ENCODE results near the gene GARNL3. TPM values are rescaled to one million over a fixed set of nuclear protein-coding genes. Genes with fewer than 3 reads are reported as not detected.

GARNL3 gene
- total and polyA plus RNA-seq, 2 donors (not counting 1 experiment from before 2014, with no cell fraction given) = 1.5 to 12.6 TPM

- H3K27me3 Mint-ChIP-seq = peaks cover 13% of the 10 kb centered on the region
- DNase-seq (no peak), ATAC-seq (ENCODE audit: low read depth) (no peak)
- Histone ChIP-seq H3K4me1 (ENCODE audit: control insufficient read depth in 2 of 2, insufficient read depth in 2 of 2, low read length in 2 of 2) (peaks cover 0 to 2% of the 10 kb centered on the region in 2 donors), H3K4me3 (ENCODE audit: control extremely low read depth in 1 of 5, extremely low read depth in 1 of 5, insufficient read depth in 1 of 5, low read depth in 2 of 5, low read length in 4 of 5) (no peak overlapping the region), H3K27ac (ENCODE audit: low read length in 2 of 2) (no peak overlapping the region), H4K20me1 (ENCODE audit: control insufficient read depth, insufficient read depth, low read length, poor library complexity, severe bottlenecking) (no peaks in the 10 kb centered on the region), H3K79me2 (ENCODE audit: control insufficient read depth, insufficient read depth, low read length) (no peaks in the 10 kb centered on the region), H3K36me3 (replicated peaks in 1 of 2; ENCODE audit: control extremely low read depth in 1 of 2, control insufficient read depth in 1 of 2, extremely low read depth in 1 of 2, insufficient read depth in 2 of 2, low read length in 1 of 2) (no peaks in the 10 kb centered on the region), H3K4me2 (replicated peaks; ENCODE audit: low read depth, low read length, poor library complexity, severe bottlenecking) (no peak overlapping the region), H2AFZ (ENCODE audit: insufficient read depth, low read depth, low read length, poor library complexity, severe bottlenecking) (no peak overlapping the region), H3K9ac (ENCODE audit: low read length) (no peak overlapping the region), H3K9me3 (ENCODE audit: control extremely low read depth in 1 of 3, control insufficient read depth in 2 of 3, insufficient read depth in 1 of 3, low read length in 2 of 3) (no peaks in the 10 kb centered on the region), H3K27me3 (replicated peaks in 1 of 4; ENCODE audit: control extremely low read depth in 1 of 4, control insufficient read depth in 3 of 4, insufficient read depth in 4 of 4, low read length in 3 of 4) (peaks cover 0 to 27% (median 3%) of the 10 kb centered on the region in 4 experiments)
- no CpG with 5 or more reads among the region's 2 CpGs for WGBS (ENCODE audit: insufficient coverage)
- H3K9me3 Mint-ChIP-seq (ENCODE audit: insufficient read depth) = no peaks in the 10 kb centered on the region
- ChIA-PET CTCF (no interaction called here), POLR2A (no interaction called here)
- TF ChIP-seq CTCF (IDR thresholded peaks at IDR 0.05) = no peak
- TF ChIP-seq EZH2 (IDR thresholded peaks at IDR 0.05; ENCODE audit: borderline replicate concordance, insufficient read depth, low read depth, low read length, poor library complexity, severe bottlenecking) = no peak
- H3K4me3 Mint-ChIP-seq = no peak overlapping the region
- intact Hi-C loops (cut with micrococcal nuclease) = no loop called here
- H3K4me1 Mint-ChIP-seq = peaks cover 4% of the 10 kb centered on the region
- no peak overlapping the region for H3K27ac Mint-ChIP-seq
These were observed 125.6 kb downstream of the GARNL3 start for GRCh38 chr9:127390248-127390545.

- ChIA-PET CTCF (no interaction called here), POLR2A (no interaction called here)
- TF ChIP-seq CTCF (IDR thresholded peaks at IDR 0.05) (no peak), EZH2 (IDR thresholded peaks at IDR 0.05; ENCODE audit: borderline replicate concordance, insufficient read depth, low read depth, low read length, poor library complexity, severe bottlenecking) (no peak)
- WGBS (ENCODE audit: insufficient coverage) = 68% methylated on average over 5 of the region's 5 CpGs
- Mint-ChIP-seq H3K9me3 (ENCODE audit: insufficient read depth) (no peaks in the 10 kb centered on the region), H3K4me3 (no peak overlapping the region), H3K27me3 (peaks cover 9% of the 10 kb centered on the region), H3K27ac (no peak overlapping the region), H3K4me1 (peaks cover 4% of the 10 kb centered on the region)
- H3K27me3 ChIP-seq (replicated peaks in 1 of 4; ENCODE audit: control extremely low read depth in 1 of 4, control insufficient read depth in 3 of 4, insufficient read depth in 4 of 4, low read length in 3 of 4) = peaks cover 0 to 27% (median 2%) of the 10 kb centered on the region in 4 experiments
- no peak overlapping the region for H2AFZ ChIP-seq (ENCODE audit: insufficient read depth, low read depth, low read length, poor library complexity, severe bottlenecking)
- H3K36me3 ChIP-seq (replicated peaks in 1 of 2; ENCODE audit: control extremely low read depth in 1 of 2, control insufficient read depth in 1 of 2, extremely low read depth in 1 of 2, insufficient read depth in 2 of 2, low read length in 1 of 2) = no peaks in the 10 kb centered on the region
- DNase-seq (no peak), ATAC-seq (ENCODE audit: low read depth) (no peak)
- intact Hi-C loops (cut with micrococcal nuclease) = no loop called here
- no peak overlapping the region for H3K4me3 ChIP-seq (ENCODE audit: control extremely low read depth in 1 of 5, extremely low read depth in 1 of 5, insufficient read depth in 1 of 5, low read depth in 2 of 5, low read length in 4 of 5)
- H3K9me3 ChIP-seq (ENCODE audit: control extremely low read depth in 1 of 3, control insufficient read depth in 2 of 3, insufficient read depth in 1 of 3, low read length in 2 of 3) = no peaks in the 10 kb centered on the region
- no peak overlapping the region for H3K27ac ChIP-seq (ENCODE audit: low read length in 2 of 2)
- no peaks in the 10 kb centered on the region for H3K79me2 ChIP-seq (ENCODE audit: control insufficient read depth, insufficient read depth, low read length)
- H3K9ac ChIP-seq (ENCODE audit: low read length) = no peak overlapping the region
- no peaks in the 10 kb centered on the region for H4K20me1 ChIP-seq (ENCODE audit: control insufficient read depth, insufficient read depth, low read length, poor library complexity, severe bottlenecking)
- H3K4me1 ChIP-seq (ENCODE audit: control insufficient read depth in 2 of 2, insufficient read depth in 2 of 2, low read length in 2 of 2) = peaks cover 0 to 2% of the 10 kb centered on the region in 2 donors
- no peak overlapping the region for H3K4me2 ChIP-seq (replicated peaks; ENCODE audit: low read depth, low read length, poor library complexity, severe bottlenecking)
These were observed 126.0 kb downstream of the GARNL3 start for GRCh38 chr9:127390563-127390962.
